ENCODE measurements around the gene C13orf46. TPM values are rescaled to one million over a fixed set of nuclear protein-coding genes. Genes with fewer than 3 reads are reported as not detected.
"Not testable (repeated sequence)": the region's sequence is repeated elsewhere in the genome, so short reads cannot be mapped to it uniquely, and the experiment has no call there.

C13orf46 gene
- total RNA-seq, 1 experiment from 2014 or later = 0.07 TPM

- ChIA-PET CTCF (no interaction called here), POLR2A (ENCODE audit: unreplicated experiment) (interaction anchor here (0.6 kb wide), 1 partner anchor 1223 kb away, joined by 3 read pairs; no protein-coding TSS in a partner anchor)
- Histone ChIP-seq H4K20me1 (ENCODE audit: low read length) (no peaks in the 10 kb centered on the region), H2AFZ (ENCODE audit: low read length) (no peak overlapping the region), H3K36me3 (ENCODE audit: low read depth, low read length) (no peaks in the 10 kb centered on the region), H3K9me2 (replicated peaks; ENCODE audit: low read length) (no peaks in the 10 kb centered on the region), H3K4me2 (ENCODE audit: low read length) (peak overlapping the region; percentile 37), H3K4me1 (ENCODE audit: insufficient read depth, low read length) (peaks cover 12% of the 10 kb centered on the region), H3K27ac (ENCODE audit: low read length) (peak overlapping the region; percentile 75), H3F3A (ENCODE audit: low read length, unreplicated experiment) (peaks cover 4% of the 10 kb centered on the region), H3K27me3 (ENCODE audit: low read length) (no peaks in the 10 kb centered on the region), H3K9ac (ENCODE audit: low read length) (no peak overlapping the region), H3K4me3 (ENCODE audit: low read length) (no peak overlapping the region), H3K79me2 (ENCODE audit: low read length) (no peaks in the 10 kb centered on the region), H3K9me3 (ENCODE audit: low read length) (no peaks in the 10 kb centered on the region)
- BruUV-seq (replicated peaks) = no TSS peak
- ATAC-seq = no peak
- no peak for DNase-seq
- TF ChIP-seq EZH2phosphoT487 (IDR thresholded peaks at IDR 0.05; ENCODE audit: borderline replicate concordance, low read length) (no peak), EZH2 (IDR thresholded peaks at IDR 0.05; ENCODE audit: low read length, unreplicated experiment) (no peak), CTCF (conservative IDR thresholded peaks at IDR 0.05; ENCODE audit: low read depth, low read length) (no peak)
- intact Hi-C loops (cut with micrococcal nuclease) = no loop called here
Observed at GRCh38 chr13:113914333-113915011, 59.4 kb downstream of the C13orf46 start.

GRCh38 chr13:113913838-113914237 is 60.0 kb downstream of the C13orf46 start:
- H3K4me3 ChIP-seq (ENCODE audit: low read length); H3F3A ChIP-seq (ENCODE audit: low read length, unreplicated experiment); intact Hi-C loops (cut with micrococcal nuclease); ATAC-seq; H3K36me3 ChIP-seq (ENCODE audit: low read depth, low read length); H3K9me2 ChIP-seq (replicated peaks; ENCODE audit: low read length); H2AFZ ChIP-seq (ENCODE audit: low read length); H3K9ac ChIP-seq (ENCODE audit: low read length); CTCF ChIA-PET; H4K20me1 ChIP-seq (ENCODE audit: low read length); H3K9me3 ChIP-seq (ENCODE audit: low read length); BruUV-seq (replicated peaks); H3K79me2 ChIP-seq (ENCODE audit: low read length); H3K27me3 ChIP-seq (ENCODE audit: low read length); DNase-seq; POLR2A ChIA-PET (ENCODE audit: unreplicated experiment): not testable (repeated sequence)
- Histone ChIP-seq H3K4me2 (ENCODE audit: low read length) (peak overlapping the region; percentile 37), H3K27ac (ENCODE audit: low read length) (peak overlapping the region; percentile 75), H3K4me1 (ENCODE audit: insufficient read depth, low read length) (peaks cover 12% of the 10 kb centered on the region)

GRCh38 chr13:113913408-113913807 is 60.5 kb downstream of the C13orf46 start:
- DNase-seq = peak; percentile 44
- H3K4me1 ChIP-seq (ENCODE audit: insufficient read depth, low read length) = peaks cover 12% of the 10 kb centered on the region
- ATAC-seq; H3K4me3 ChIP-seq (ENCODE audit: low read length); H3K9me2 ChIP-seq (replicated peaks; ENCODE audit: low read length); POLR2A ChIA-PET (ENCODE audit: unreplicated experiment); H3K9me3 ChIP-seq (ENCODE audit: low read length); H3F3A ChIP-seq (ENCODE audit: low read length, unreplicated experiment); BruUV-seq (replicated peaks); intact Hi-C loops (cut with micrococcal nuclease); H3K9ac ChIP-seq (ENCODE audit: low read length); H2AFZ ChIP-seq (ENCODE audit: low read length); H4K20me1 ChIP-seq (ENCODE audit: low read length); H3K36me3 ChIP-seq (ENCODE audit: low read depth, low read length); H3K79me2 ChIP-seq (ENCODE audit: low read length); H3K27me3 ChIP-seq (ENCODE audit: low read length); CTCF ChIA-PET; H3K4me2 ChIP-seq (ENCODE audit: low read length): not testable (repeated sequence)
- H3K27ac ChIP-seq (ENCODE audit: low read length) = peak overlapping the region; percentile 57

GRCh38 chr13:113912596-113912995 is 61.3 kb downstream of the C13orf46 start:
- no peak for DNase-seq
- Histone ChIP-seq H3K9me2 (replicated peaks; ENCODE audit: low read length) (no peaks in the 10 kb centered on the region), H3F3A (ENCODE audit: low read length, unreplicated experiment) (peaks cover 4% of the 10 kb centered on the region), H2AFZ (ENCODE audit: low read length) (no peak overlapping the region), H3K36me3 (ENCODE audit: low read depth, low read length) (no peaks in the 10 kb centered on the region), H3K27ac (ENCODE audit: low read length) (peak overlapping the region; percentile 57; the same call in 1 of the 2 replicates), H3K4me3 (ENCODE audit: low read length) (no peak overlapping the region), H3K27me3 (ENCODE audit: low read length) (no peaks in the 10 kb centered on the region), H3K79me2 (ENCODE audit: low read length) (no peaks in the 10 kb centered on the region), H3K4me1 (ENCODE audit: insufficient read depth, low read length) (peaks cover 12% of the 10 kb centered on the region), H3K9ac (ENCODE audit: low read length) (no peak overlapping the region), H3K9me3 (ENCODE audit: low read length) (no peaks in the 10 kb centered on the region), H4K20me1 (ENCODE audit: low read length) (no peaks in the 10 kb centered on the region), H3K4me2 (ENCODE audit: low read length) (no peak overlapping the region)
- ATAC-seq = no peak
- TF ChIP-seq CTCF (conservative IDR thresholded peaks at IDR 0.05; ENCODE audit: low read depth, low read length) (no peak), EZH2 (IDR thresholded peaks at IDR 0.05; ENCODE audit: low read length, unreplicated experiment) (no peak), EZH2phosphoT487 (IDR thresholded peaks at IDR 0.05; ENCODE audit: borderline replicate concordance, low read length) (no peak)
- ChIA-PET CTCF (no interaction called here), POLR2A (ENCODE audit: unreplicated experiment) (no interaction called here)
- intact Hi-C loops (cut with micrococcal nuclease) = no loop called here
- no TSS peak for BruUV-seq (replicated peaks)
